Stimulated activated CD8-positive, alpha-beta memory T cell treated with anti-CD3 and anti-CD28 coated beads, Interleukin-15, amount 100 ng/mL, for 4 hours (primary cell): ENCODE measurements around the gene LCN6.
"Not testable (repeated sequence)": the region's sequence is repeated elsewhere in the genome, so short reads cannot be mapped to it uniquely, and the experiment has no call there.

Source experiments
- DNase-seq, 2 donors: peaks; one replicate each; pipeline ENCODE4 v3.0.0-alpha.2; 2020; ENCODE audit warnings: low read depth in 2 of 2

The LCN6 gene

GRCh38 chr9:136784249-136784996, 36.1 kb upstream of the LCN6 start:
- no peak for DNase-seq

GRCh38 chr9:136782452-136782851, 34.1 kb upstream of the LCN6 start:
- DNase-seq = no peak

GRCh38 chr9:136779808-136780207, 31.5 kb upstream of the LCN6 start:
- no peak for DNase-seq

GRCh38 chr9:136777359-136777758, 29.0 kb upstream of the LCN6 start:
- DNase-seq = no peak

- DNase-seq = no peak
Observed at GRCh38 chr9:136776947-136777346, 28.6 kb upstream of the LCN6 start.

- DNase-seq = no peak
Observed at GRCh38 chr9:136775191-136775590, 26.9 kb upstream of the LCN6 start.

- no peak for DNase-seq
Observed at GRCh38 chr9:136774416-136775045, 26.2 kb upstream of the LCN6 start.

- no peak for DNase-seq
Observed at GRCh38 chr9:136773386-136774044, 25.2 kb upstream of the LCN6 start.

GRCh38 chr9:136771907-136772415, 23.6 kb upstream of the LCN6 start:
- no peak for DNase-seq

GRCh38 chr9:136769710-136770191, 21.4 kb upstream of the LCN6 start:
- DNase-seq = no peak

- not testable (repeated sequence) for DNase-seq
Observed at GRCh38 chr9:136766410-136767120, 18.2 kb upstream of the LCN6 start.

GRCh38 chr9:136765745-136766409, 17.6 kb upstream of the LCN6 start:
- not testable (repeated sequence) for DNase-seq

- no peak for DNase-seq
Observed at GRCh38 chr9:136765041-136765440, 16.7 kb upstream of the LCN6 start.

- no peak for DNase-seq
Observed at GRCh38 chr9:136764301-136764891, 16.1 kb upstream of the LCN6 start, which contains the start of gene LCN15. Gene LCN15, minus strand, starts transcription at chr9:136764518. Its CDS starts 30 bp downstream, at chr9:136764488.

- DNase-seq = no peak
Observed at GRCh38 chr9:136763649-136764035, 15.3 kb upstream of the LCN6 start.

- DNase-seq = no peak
Observed at GRCh38 chr9:136762915-136763648, 14.8 kb upstream of the LCN6 start.

- DNase-seq = no peak
Observed at GRCh38 chr9:136762221-136762691, 13.9 kb upstream of the LCN6 start.

- DNase-seq = no peak
Observed at GRCh38 chr9:136761545-136761981, 13.2 kb upstream of the LCN6 start.

GRCh38 chr9:136760834-136761544, 12.7 kb upstream of the LCN6 start:
- DNase-seq = not testable (repeated sequence)
